GM12864 (cell line): Measurements from ENCODE around the gene IFFO2.

ENCODE experiments used
- DNase-seq: peaks from one replicate; pipeline ENCODE4 v3.0.0-alpha.2; 2011; ENCODE audit warnings: low read depth
- H3K4me3 ChIP-seq: 2 replicates; pipeline ENCODE4 v1.5.1; 2011; ENCODE audit warnings: mild to moderate bottlenecking, low read depth, low read length, control low read depth
- TF ChIP-seq, protein P1 (sequence below): IDR thresholded peaks from 2 replicates; pipeline ENCODE4 v1.5.1; 2011; ENCODE audit warnings: low read depth, mild to moderate bottlenecking, moderate library complexity, low read length, control low read depth, inconsistent platforms; ENCODE audit errors: missing control alignments

IFFO2 gene

DNA sequence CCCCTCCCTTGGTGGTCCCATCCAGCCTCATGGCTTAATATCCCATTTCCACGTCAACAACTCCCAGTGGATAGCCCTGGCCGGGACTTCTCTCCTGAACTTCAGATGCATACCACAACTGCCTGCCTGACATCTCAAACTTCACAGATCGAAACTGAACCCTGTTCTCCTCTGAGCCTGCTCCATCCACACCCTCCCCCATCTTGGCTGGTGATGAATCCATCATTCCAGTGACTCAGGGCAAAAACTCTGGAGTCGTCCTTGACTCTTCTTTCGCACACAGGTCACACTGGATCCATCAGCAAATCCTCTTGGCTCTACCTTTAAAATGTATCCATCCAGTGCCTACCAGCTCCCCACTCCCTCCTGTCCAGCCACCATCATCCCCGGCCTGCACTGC, 100.9 kb downstream of the IFFO2 start:
- TF ChIP-seq, protein P1, sequence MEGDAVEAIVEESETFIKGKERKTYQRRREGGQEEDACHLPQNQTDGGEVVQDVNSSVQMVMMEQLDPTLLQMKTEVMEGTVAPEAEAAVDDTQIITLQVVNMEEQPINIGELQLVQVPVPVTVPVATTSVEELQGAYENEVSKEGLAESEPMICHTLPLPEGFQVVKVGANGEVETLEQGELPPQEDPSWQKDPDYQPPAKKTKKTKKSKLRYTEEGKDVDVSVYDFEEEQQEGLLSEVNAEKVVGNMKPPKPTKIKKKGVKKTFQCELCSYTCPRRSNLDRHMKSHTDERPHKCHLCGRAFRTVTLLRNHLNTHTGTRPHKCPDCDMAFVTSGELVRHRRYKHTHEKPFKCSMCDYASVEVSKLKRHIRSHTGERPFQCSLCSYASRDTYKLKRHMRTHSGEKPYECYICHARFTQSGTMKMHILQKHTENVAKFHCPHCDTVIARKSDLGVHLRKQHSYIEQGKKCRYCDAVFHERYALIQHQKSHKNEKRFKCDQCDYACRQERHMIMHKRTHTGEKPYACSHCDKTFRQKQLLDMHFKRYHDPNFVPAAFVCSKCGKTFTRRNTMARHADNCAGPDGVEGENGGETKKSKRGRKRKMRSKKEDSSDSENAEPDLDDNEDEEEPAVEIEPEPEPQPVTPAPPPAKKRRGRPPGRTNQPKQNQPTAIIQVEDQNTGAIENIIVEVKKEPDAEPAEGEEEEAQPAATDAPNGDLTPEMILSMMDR: no peak
- DNase-seq: no peak
- H3K4me3 ChIP-seq: no peak overlapping the region

DNA sequence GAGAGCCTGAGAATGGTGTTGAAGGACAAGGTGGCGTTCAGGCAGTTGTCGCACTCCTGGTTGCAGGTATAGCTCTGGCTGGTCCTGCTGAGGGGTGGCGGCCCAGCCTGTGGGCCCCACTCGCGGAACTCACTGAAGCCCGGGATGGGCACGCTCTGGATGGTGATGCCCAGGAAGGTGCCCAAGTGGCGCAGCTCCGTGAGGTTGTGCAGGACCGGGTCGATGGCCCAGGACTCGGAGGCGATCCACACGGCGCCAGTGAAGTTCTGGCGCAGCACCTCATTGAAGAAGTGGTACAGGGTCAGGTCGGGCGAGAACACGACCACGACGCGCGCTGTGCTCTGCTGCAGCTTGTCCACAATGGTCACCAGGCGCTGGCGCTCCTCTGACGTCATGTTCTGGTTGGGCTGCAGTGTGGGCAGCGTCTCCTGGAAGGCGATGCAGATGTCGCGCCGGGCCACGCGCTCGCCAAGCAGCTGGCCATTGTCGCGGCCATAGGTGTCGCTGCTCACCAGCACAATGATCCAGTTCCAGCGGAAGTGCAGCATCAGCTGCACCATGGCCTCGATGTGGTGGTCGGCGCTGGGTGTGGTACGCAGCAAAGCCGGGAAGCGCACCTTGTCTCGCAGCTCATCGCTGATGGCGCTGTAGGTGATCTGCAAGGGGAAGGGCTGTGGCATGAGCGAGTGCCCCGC, 102.0 kb downstream of the IFFO2 start:
- TF ChIP-seq, protein P1: no peak
- no peak for DNase-seq
- H3K4me3 ChIP-seq: no peak overlapping the region
